OCI-LY7 (cell line): ENCODE data around the gene EPHA5.

ENCODE experiments used
- EZH2phosphoT487 ChIP-seq: fragments of 200-600 bp; sonication (generic); IDR thresholded peaks from 2 replicates; pipeline ENCODE4 v1.6.1; 2018; ENCODE audit warnings: low read depth, borderline replicate concordance, mild to moderate bottlenecking, mixed run types, antibody characterized with exemption, low read length, moderate library complexity, mixed read lengths
- TF ChIP-seq, protein P1 (sequence below): fragments of 200-600 bp; sonication (generic); conservative IDR thresholded peaks from 2 replicates; pipeline ENCODE4 v1.5.1; 2014; ENCODE audit warnings: mild to moderate bottlenecking, antibody characterized with exemption, low read length, moderate library complexity, mixed read lengths

- TF ChIP-seq, protein P1, sequence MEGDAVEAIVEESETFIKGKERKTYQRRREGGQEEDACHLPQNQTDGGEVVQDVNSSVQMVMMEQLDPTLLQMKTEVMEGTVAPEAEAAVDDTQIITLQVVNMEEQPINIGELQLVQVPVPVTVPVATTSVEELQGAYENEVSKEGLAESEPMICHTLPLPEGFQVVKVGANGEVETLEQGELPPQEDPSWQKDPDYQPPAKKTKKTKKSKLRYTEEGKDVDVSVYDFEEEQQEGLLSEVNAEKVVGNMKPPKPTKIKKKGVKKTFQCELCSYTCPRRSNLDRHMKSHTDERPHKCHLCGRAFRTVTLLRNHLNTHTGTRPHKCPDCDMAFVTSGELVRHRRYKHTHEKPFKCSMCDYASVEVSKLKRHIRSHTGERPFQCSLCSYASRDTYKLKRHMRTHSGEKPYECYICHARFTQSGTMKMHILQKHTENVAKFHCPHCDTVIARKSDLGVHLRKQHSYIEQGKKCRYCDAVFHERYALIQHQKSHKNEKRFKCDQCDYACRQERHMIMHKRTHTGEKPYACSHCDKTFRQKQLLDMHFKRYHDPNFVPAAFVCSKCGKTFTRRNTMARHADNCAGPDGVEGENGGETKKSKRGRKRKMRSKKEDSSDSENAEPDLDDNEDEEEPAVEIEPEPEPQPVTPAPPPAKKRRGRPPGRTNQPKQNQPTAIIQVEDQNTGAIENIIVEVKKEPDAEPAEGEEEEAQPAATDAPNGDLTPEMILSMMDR = no peak
- TF ChIP-seq EZH2phosphoT487 = no peak
Measured at GRCh38 chr4:65623506-65623905, 46.8 kb downstream of the EPHA5 start.
